ENCODE results near the gene ARHGAP26. TPM values are rescaled to one million over a fixed set of nuclear protein-coding genes. Genes with fewer than 3 reads are reported as not detected.

The ARHGAP26 gene
- total RNA-seq, 2 donors from 2014 or later: 27.5 to 80.7 TPM

- DNase-seq (ENCODE audit: low spot score) (no peak), ATAC-seq (ENCODE audit: insufficient number of reproducible peaks, low FRiP score, low read depth) (no peak)
- H3K4me3 ChIP-seq: no peak overlapping the region
- TF ChIP-seq CTCF (IDR thresholded peaks at IDR 0.05): no peak
- H3K27ac ChIP-seq: no peak overlapping the region
- no peaks in the 10 kb centered on the region for H3K27me3 ChIP-seq (replicated peaks; ENCODE audit: insufficient read depth)
- no peaks in the 10 kb centered on the region for H3K9me3 ChIP-seq
- H3K36me3 ChIP-seq: peaks cover 21% of the 10 kb centered on the region
- peaks cover 0 to 7% of the 10 kb centered on the region in 2 donors for H3K4me1 ChIP-seq (ENCODE audit: control insufficient read depth in 1 of 2, low read depth in 2 of 2)
These were observed 127.2 kb downstream of the ARHGAP26 start for GRCh38 chr5:142897328-142897727.

- TF ChIP-seq CTCF (IDR thresholded peaks at IDR 0.05): no peak
- Histone ChIP-seq H3K9me3 (no peaks in the 10 kb centered on the region), H3K27me3 (replicated peaks; ENCODE audit: insufficient read depth) (no peaks in the 10 kb centered on the region), H3K4me3 (no peak overlapping the region), H3K36me3 (peaks cover 26% of the 10 kb centered on the region), H3K4me1 (ENCODE audit: control insufficient read depth in 1 of 2, low read depth in 2 of 2) (no peaks in the 10 kb centered on the region), H3K27ac (no peak overlapping the region)
- DNase-seq (ENCODE audit: low spot score) (no peak), ATAC-seq (ENCODE audit: insufficient number of reproducible peaks, low FRiP score, low read depth) (no peak)
These were observed 130.8 kb downstream of the ARHGAP26 start for GRCh38 chr5:142900927-142901326.

- no peaks in the 10 kb centered on the region for H3K27me3 ChIP-seq (replicated peaks; ENCODE audit: insufficient read depth)
- H3K27ac ChIP-seq: no peak overlapping the region
- ATAC-seq (ENCODE audit: insufficient number of reproducible peaks, low FRiP score, low read depth) (no peak), DNase-seq (ENCODE audit: low spot score) (no peak)
- H3K9me3 ChIP-seq: no peaks in the 10 kb centered on the region
- peaks cover 22% of the 10 kb centered on the region for H3K36me3 ChIP-seq
- TF ChIP-seq CTCF (IDR thresholded peaks at IDR 0.05): no peak
- H3K4me1 ChIP-seq (ENCODE audit: control insufficient read depth in 1 of 2, low read depth in 2 of 2): no peaks in the 10 kb centered on the region
- no peak overlapping the region for H3K4me3 ChIP-seq
These were observed 131.5 kb downstream of the ARHGAP26 start for GRCh38 chr5:142901476-142902185.

- H3K4me3 ChIP-seq: no peak overlapping the region
- no peak for ATAC-seq (ENCODE audit: insufficient number of reproducible peaks, low FRiP score, low read depth)
- peaks cover 18% of the 10 kb centered on the region for H3K36me3 ChIP-seq
- H3K27ac ChIP-seq: no peak overlapping the region
- no peak for TF ChIP-seq CTCF (IDR thresholded peaks at IDR 0.05)
- no peaks in the 10 kb centered on the region for H3K4me1 ChIP-seq (ENCODE audit: control insufficient read depth in 1 of 2, low read depth in 2 of 2)
- no peak for DNase-seq (ENCODE audit: low spot score)
- H3K9me3 ChIP-seq: no peaks in the 10 kb centered on the region
- H3K27me3 ChIP-seq (replicated peaks; ENCODE audit: insufficient read depth): no peaks in the 10 kb centered on the region
These were observed 132.2 kb downstream of the ARHGAP26 start for GRCh38 chr5:142902186-142902965.

- Histone ChIP-seq H3K27ac (no peak overlapping the region), H3K27me3 (replicated peaks; ENCODE audit: insufficient read depth) (no peaks in the 10 kb centered on the region), H3K9me3 (no peaks in the 10 kb centered on the region), H3K4me3 (no peak overlapping the region), H3K4me1 (ENCODE audit: control insufficient read depth in 1 of 2, low read depth in 2 of 2) (no peaks in the 10 kb centered on the region), H3K36me3 (peaks cover 14% of the 10 kb centered on the region)
- no peak for ATAC-seq (ENCODE audit: insufficient number of reproducible peaks, low FRiP score, low read depth)
- no peak for DNase-seq (ENCODE audit: low spot score)
- no peak for TF ChIP-seq CTCF (IDR thresholded peaks at IDR 0.05)
These were observed 134.2 kb downstream of the ARHGAP26 start for GRCh38 chr5:142904416-142904815.

Measured in thoracic aorta (tissue), 2 donors.